K562 (cell line): ENCODE results near the gene FADS1. TPM values are rescaled to one million over a fixed set of nuclear protein-coding genes. Genes with fewer than 3 reads are reported as not detected.

Experiments used
- ATAC-seq: fragments of 200-7000 bp; cut with Tn5 transposase; 3 replicates; pipeline ENCODE4 v1.9.1; 2020; ENCODE audit warnings: moderate library complexity
- BruUV-seq: library from RNA; stranded (reverse); fragments of 400-500 nt; replicated peaks from 2 replicates; lab custom pipeline; 2021; lab: Mats Ljungman, UMichigan
- CTCF ChIA-PET: fragments of 300-600 bp; formaldehyde crosslinking; extraction: SDS; loops from one replicate; lab custom pipeline; 2021; ENCODE audit warnings: low intra/inter-chr PET ratio; lab: Yijun Ruan, JAX
- POLR2A ChIA-PET: fragments of 300-600, 350-650 bp; sonication (Branson Sonifier 250); formaldehyde crosslinking; extraction: SDS; loops from one replicate; lab custom pipeline; 2021; ENCODE audit warnings: antibody characterized with exemption, inconsistent platforms; lab: Yijun Ruan, JAX
- DNase-seq, 4 experiments: peaks; one replicate each; pipeline versions ENCODE4 v3.0.0 to v3.0.0-alpha.2; 2011 to 2018; ENCODE audit warnings: low spot score in 3 of 4, mixed read lengths in 3 of 4; ENCODE audit errors: extremely low read depth in 1 of 4
- FAIRE-seq: peaks from 2 replicates; lab custom pipeline; 2011; peaks lifted over from hg19 to GRCh38; lab: Jason Lieb, UNC
- H2AFZ ChIP-seq: 2 replicates; pipeline ENCODE4 v1.6.0; 2011; ENCODE audit warnings: low read depth, low read length, control low read depth, inconsistent platforms
- H3K27ac ChIP-seq: fragments of 200-600 bp; 3 replicates; pipeline ENCODE4 v1.8.0; 2011; ENCODE audit warnings: low read depth, mild to moderate bottlenecking, control low read depth, inconsistent platforms, low read length, moderate library complexity, mixed read lengths; ENCODE audit errors: extremely low read depth
- H3K27me3 ChIP-seq, 2 experiments: fragments of 300-600 bp in 1 of 2; 2 replicates in 1 of 2; 3 replicates in 1 of 2; pipeline versions ENCODE4 v1.6.0 to v1.8.0; 2011; ENCODE audit warnings: inconsistent platforms in 2 of 2, low read length in 2 of 2, mild to moderate bottlenecking in 1 of 2, mixed read lengths in 1 of 2, moderate library complexity in 1 of 2; ENCODE audit not compliant: control insufficient read depth in 2 of 2, insufficient read depth in 2 of 2
- H3K36me3 ChIP-seq: fragments of 300-600 bp; 3 replicates; pipeline ENCODE4 v1.8.0; 2011; ENCODE audit warnings: mild to moderate bottlenecking, low read length, inconsistent platforms; ENCODE audit not compliant: control insufficient read depth, insufficient read depth
- H3K4me1 ChIP-seq, 2 experiments: fragments of 200-600 bp in 1 of 2; replicated peaks in 1 of 2; 2 replicates in 1 of 2; 3 replicates in 1 of 2; pipeline versions ENCODE4 v1.5.1 to v1.8.0; 2011; ENCODE audit warnings: inconsistent platforms in 2 of 2, low read length in 2 of 2, mild to moderate bottlenecking in 1 of 2, mixed read lengths in 1 of 2, moderate library complexity in 1 of 2; ENCODE audit not compliant: control insufficient read depth in 2 of 2, insufficient read depth in 2 of 2
- H3K4me2 ChIP-seq: 2 replicates; pipeline ENCODE4 v1.6.1; 2011; ENCODE audit warnings: low read length, control low read depth, inconsistent platforms, mixed read lengths; ENCODE audit not compliant: insufficient read depth
- H3K4me3 ChIP-seq: fragments of 200-600 bp; sonication (generic), shearing (Covaris generic); 2 replicates; pipeline ENCODE4 v1.5.1; 2016; ENCODE audit warnings: control low read depth, inconsistent platforms
- H3K79me2 ChIP-seq: fragments of 200-600 bp; 3 replicates; pipeline ENCODE4 v1.8.0; 2011; ENCODE audit warnings: low read length, inconsistent platforms; ENCODE audit not compliant: control insufficient read depth, insufficient read depth
- H3K9ac ChIP-seq, 2 experiments: 2 replicates each; pipeline versions ENCODE4 v1.6.0 to v1.6.1; 2011; ENCODE audit warnings: low read depth in 2 of 2, low read length in 2 of 2, control low read depth in 1 of 2, inconsistent platforms in 1 of 2, mild to moderate bottlenecking in 1 of 2, mixed read lengths in 1 of 2; ENCODE audit not compliant: insufficient read depth in 1 of 2
- H3K9me1 ChIP-seq: one replicate; pipeline ENCODE4 v1.6.0; 2011; ENCODE audit warnings: inconsistent platforms, mild to moderate bottlenecking, low read length, moderate library complexity; ENCODE audit not compliant: control insufficient read depth, insufficient read depth
- H3K9me3 ChIP-seq: replicated peaks from 2 replicates; pipeline ENCODE4 v1.5.1; 2011; ENCODE audit warnings: low read depth, low read length, inconsistent platforms; ENCODE audit not compliant: control insufficient read depth, insufficient read depth
- H4K20me1 ChIP-seq: replicated peaks from 2 replicates; pipeline ENCODE4 v1.6.1; 2011; ENCODE audit warnings: low read length, inconsistent platforms, mixed read lengths; ENCODE audit not compliant: control insufficient read depth, insufficient read depth
- ARID2 ChIP-seq: fragments of 450-650 bp; IDR thresholded peaks from 2 replicates; pipeline ENCODE4 v1.6.1; 2017; ENCODE audit warnings: antibody characterized with exemption, mild to moderate bottlenecking
- ATF1 ChIP-seq, 2 experiments: fragments of 450-650 bp in 1 of 2; IDR thresholded peaks; 2 replicates each; pipeline ENCODE4 v1.6.1; 2016; ENCODE audit warnings: missing compliant biosample characterization in 1 of 2, missing genetic modification characterization in 1 of 2
- C11orf30 ChIP-seq: fragments of 450-650 bp; IDR thresholded peaks from 2 replicates; pipeline ENCODE4 v1.6.1; 2016; ENCODE audit warnings: low read depth, mild to moderate bottlenecking
- CHCHD3 ChIP-seq: fragments of 250-450 bp; sonication (Bioruptor Pico); IDR thresholded peaks from 2 replicates; pipeline ENCODE4 v2.1.2; 2022; ENCODE audit warnings: mild to moderate bottlenecking
- EP400 ChIP-seq: fragments of 450-650 bp; IDR thresholded peaks from 2 replicates; pipeline ENCODE4 v1.6.1; 2017; ENCODE audit warnings: antibody characterized with exemption, mild to moderate bottlenecking, moderate library complexity
- FOSL1 ChIP-seq: fragments of 200-800 bp; sonication (Bioruptor generic); conservative IDR thresholded peaks from 2 replicates; pipeline ENCODE4 v1.6.1; 2016; ENCODE audit warnings: missing genetic modification characterization, missing compliant biosample characterization
- FOXA1 ChIP-seq: fragments of 450-650 bp; IDR thresholded peaks from 2 replicates; pipeline ENCODE4 v1.6.1; 2016; ENCODE audit warnings: mild to moderate bottlenecking, borderline replicate concordance
- FOXK2 ChIP-seq, 2 experiments: fragments of 450-650 bp; IDR thresholded peaks in 1 of 2; conservative IDR thresholded peaks in 1 of 2; 2 replicates each; pipeline ENCODE4 v1.6.1; 2016; ENCODE audit warnings: low read depth in 2 of 2, mild to moderate bottlenecking in 1 of 2
- KAT8 ChIP-seq: fragments of 450-650 bp; IDR thresholded peaks from 2 replicates; pipeline ENCODE4 v1.6.1; 2016; ENCODE audit warnings: low read depth, mild to moderate bottlenecking
- POLR3G ChIP-seq: IDR thresholded peaks from 2 replicates; pipeline ENCODE4 v1.6.1; 2011; ENCODE audit not compliant: insufficient read length, insufficient replicate concordance; ENCODE audit errors: extremely low read depth
- PRMT5 ChIP-seq: sonication (generic); formaldehyde crosslinking; IDR thresholded peaks from 2 replicates; pipeline ENCODE4 v1.5.0; 2020; ENCODE audit warnings: missing genetic modification reagents
- RBBP5 ChIP-seq: fragments of 200-600 bp; sonication (generic); IDR thresholded peaks from 2 replicates; pipeline ENCODE4 v1.6.1; 2012; ENCODE audit warnings: borderline replicate concordance, mild to moderate bottlenecking, low read length, control low read depth, inconsistent platforms; ENCODE audit not compliant: insufficient read depth, poor library complexity, severe bottlenecking
- SMARCB1 ChIP-seq: IDR thresholded peaks from 2 replicates; pipeline ENCODE4 v1.6.1; 2011; ENCODE audit warnings: improper control_type of control experiment, low read depth; ENCODE audit not compliant: insufficient read length
- ZC3H4 ChIP-seq: sonication (generic); formaldehyde crosslinking; IDR thresholded peaks from 2 replicates; pipeline ENCODE4 v1.9.0; 2021; ENCODE audit warnings: missing genetic modification reagents, borderline replicate concordance
- ZKSCAN8 ChIP-seq: fragments of 200-800 bp; sonication (Bioruptor generic); IDR thresholded peaks from 2 replicates; pipeline ENCODE4 v1.6.1; 2016; ENCODE audit warnings: missing genetic modification characterization, missing compliant biosample characterization
- ZNF395 ChIP-seq: fragments of 200-800 bp; sonication (Bioruptor generic); IDR thresholded peaks from 2 replicates; pipeline ENCODE4 v1.6.1; 2017; ENCODE audit warnings: missing genetic modification characterization, missing compliant biosample characterization
- ZNF511 ChIP-seq: sonication (generic); formaldehyde crosslinking; IDR thresholded peaks from 2 replicates; pipeline ENCODE4 v1.8.0; 2022; ENCODE audit warnings: mild to moderate bottlenecking, missing genetic modification reagents
- ZNF512 ChIP-seq: IDR thresholded peaks from 2 replicates; pipeline ENCODE4 v1.6.1; 2016; ENCODE audit warnings: missing genetic modification characterization, missing compliant biosample characterization
- WGBS: fragments of 100-300 bp; shearing (Covaris generic); methylation state at CpG from one replicate; pipeline ENCODE4 v1.1.6; 2016; ENCODE audit warnings: low coverage, mixed read lengths; ENCODE audit not compliant: insufficient coverage; ENCODE audit errors: missing lambda C conversion rate; 5-methylcytosine and 5-hydroxymethylcytosine counted together
- in situ Hi-C: fragments of 300-500 bp; cut with MboI; formaldehyde crosslinking; loops from 4 replicates; pipeline ENCODE4 v1.15.0; 2018; ENCODE audit warnings: inconsistent platforms, mixed read lengths
- intact Hi-C: fragments of 100-400 bp; cut with micrococcal nuclease; formaldehyde crosslinking; loops from 2 replicates; pipeline ENCODE4 v1.14.2; 2022
- polyA plus RNA-seq, 8 experiments: library from polyadenylated mRNA; depleted of rRNA in 4 of 8; stranded (reverse) in 5 of 8; unstranded in 3 of 8; fragments of >200 nt; fragmentation: Nextera tagmentation in 2 of 8; fragmentation: Illumina TruSeq in 1 of 8; extraction: Ambion mirVana in 2 of 8; extraction: Trizol in 1 of 8; gene quantifications; 2 replicates each; pipeline versions ENCODE4 v1.2.1 to v1.2.3, GENCODE V29; 2011 to 2014; ENCODE audit warnings: inconsistent platforms in 1 of 8, missing spikeins in 1 of 8
- total RNA-seq, 7 experiments: library from RNA; depleted of rRNA in 6 of 7; stranded (reverse); fragments of >200 nt in 6 of 7; fragmentation: Illumina TruSeq in 2 of 7; extraction: Trizol in 2 of 7; gene quantifications; 2 replicates each; pipeline versions ENCODE4 v1.2.1 to v1.2.3, GENCODE V29; 2011 to 2021; ENCODE audit warnings: low replicate concordance in 1 of 7

FADS1 gene
- total and polyA plus RNA-seq, 9 of the 15 experiments (the other 6 are each of a cell fraction or from before 2014, with no cell fraction given) = 110 to 864 (median 364) TPM

GRCh38 chr11:61841636-61842527 lies 25.1 kb upstream of the FADS1 start:
- H3K9me1 ChIP-seq = peaks cover 5% of the 10 kb centered on the region
- peaks cover 8% of the 10 kb centered on the region; the same call in 2 of the 3 replicates for H3K79me2 ChIP-seq
- peak overlapping the region; percentile 73 for H3K4me2 ChIP-seq
- H3K27me3 ChIP-seq = no peaks in the 10 kb centered on the region
- DNase-seq (peak; percentile 75 to 93 (median 82)), FAIRE-seq (peak; percentile 97), ATAC-seq (peak; percentile 85)
- H3K27ac ChIP-seq = peak overlapping the region; percentile 90
- ChIA-PET CTCF (no interaction called here), POLR2A (interaction anchor here (0.7 to 1.6 kb wide), 9 partner anchors 9 to 121 kb away, joined by 3 to 6 read pairs (median 4); partner anchors contain the start of gene FADS1)
- H3K4me3 ChIP-seq = no peak overlapping the region
- in situ Hi-C loops (no loop called here), intact Hi-C loops (no loop called here)
- 5% methylated on average over 12 of the region's 12 CpGs for WGBS
- H3K36me3 ChIP-seq = peaks cover 18% of the 10 kb centered on the region
- peaks cover 45 to 61% of the 10 kb centered on the region in 2 experiments for H3K4me1 ChIP-seq
- BruUV-seq = TSS peak; percentile 78
- H3K9me3 ChIP-seq = no peaks in the 10 kb centered on the region
- peak overlapping the region; percentile 68 to 90 for H3K9ac ChIP-seq
- peak overlapping the region; percentile 61 for H2AFZ ChIP-seq
- H4K20me1 ChIP-seq = no peaks in the 10 kb centered on the region
- TF ChIP-seq ZC3H4 (CRISPR knock-in tag) = no peak
- TF ChIP-seq ZNF395 (CRISPR knock-in tag) = peak; percentile 94
- TF ChIP-seq C11orf30 = peak; percentile 85
- peak; percentile 72 for TF ChIP-seq EP400
- TF ChIP-seq FOSL1 (tag) = peak; percentile 38; the same call in 1 of the 2 replicates
- no peak for TF ChIP-seq SMARCB1
- peak; percentile 83 for TF ChIP-seq RBBP5
- peak; percentile 35 to 67; a peak in 2 of 4 replicates for TF ChIP-seq FOXK2 (conservative IDR thresholded peaks at IDR 0.05 in 1 of 2, IDR thresholded peaks at IDR 0.05 in 1 of 2; ENCODE audit: low read depth in 2 of 2)
- no peak for TF ChIP-seq POLR3G
- no peak for TF ChIP-seq KAT8
- TF ChIP-seq ARID2 = no peak
- TF ChIP-seq CHCHD3 = no peak
- TF ChIP-seq ATF1 (CRISPR knock-in tag; IDR thresholded peaks at IDR 0.05) = no peak
- peak; percentile 66 for TF ChIP-seq ATF1 (tag; IDR thresholded peaks at IDR 0.05)
- no peak for TF ChIP-seq FOXA1
- TF ChIP-seq ZNF511 (CRISPR knock-in tag) = no peak
- no peak for TF ChIP-seq PRMT5 (CRISPR knock-in tag)
- no peak for TF ChIP-seq ZNF512 (tag)
- peak; percentile 66 for TF ChIP-seq ZKSCAN8 (CRISPR knock-in tag)
